GM19452 (cell line): ENCODE measurements around the gene ULK4.
"Not testable (repeated sequence)": the region's sequence is repeated elsewhere in the genome, so short reads cannot be mapped to it uniquely, and the experiment has no call there.

Experiments
- ATAC-seq: cut with Tn5 transposase; IDR thresholded peaks from one replicate; pipeline ENCODE4 v1.9.1; 2021; ENCODE audit not compliant: unreplicated experiment

Gene ULK4

DNA sequence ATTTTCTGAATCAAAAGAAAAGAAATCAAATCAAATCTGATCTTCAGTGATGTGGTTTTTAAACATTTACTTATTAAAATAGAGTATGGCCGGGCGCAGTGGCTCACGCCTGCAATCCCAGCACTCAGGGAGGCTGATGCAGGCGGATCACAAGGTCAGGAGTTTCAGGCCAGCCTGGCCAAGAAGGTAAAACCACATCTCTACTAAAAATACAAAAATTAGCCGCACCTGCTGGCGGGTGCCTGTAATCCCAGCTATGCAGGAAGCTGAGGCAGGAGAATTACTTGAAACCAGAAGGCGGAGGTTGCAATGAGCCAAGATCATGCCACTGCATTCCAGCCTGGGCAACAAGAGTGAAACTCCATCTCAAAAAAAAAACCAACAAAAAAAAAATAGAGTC, 169.1 kb downstream of the ULK4 start:
- ATAC-seq = no peak

DNA sequence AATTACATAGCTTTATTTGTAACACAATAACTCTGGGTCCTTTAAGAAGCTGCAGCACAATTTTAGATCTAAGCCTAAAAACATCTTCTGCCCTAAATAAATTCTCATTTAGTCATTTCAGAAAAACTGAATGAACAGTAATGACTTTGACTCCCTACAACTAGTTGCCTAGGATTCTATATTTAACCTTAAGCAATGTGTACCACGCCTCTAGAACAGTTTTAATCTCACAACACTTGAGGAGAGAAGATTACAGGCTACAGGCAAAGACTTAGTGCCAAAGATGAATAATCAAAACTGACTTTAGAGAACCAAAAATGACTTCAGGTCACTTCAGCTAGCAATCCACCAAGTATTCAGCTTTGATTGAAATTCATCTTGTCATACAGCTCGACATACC, 192.8 kb downstream of the ULK4 start:
- ATAC-seq = no peak

DNA sequence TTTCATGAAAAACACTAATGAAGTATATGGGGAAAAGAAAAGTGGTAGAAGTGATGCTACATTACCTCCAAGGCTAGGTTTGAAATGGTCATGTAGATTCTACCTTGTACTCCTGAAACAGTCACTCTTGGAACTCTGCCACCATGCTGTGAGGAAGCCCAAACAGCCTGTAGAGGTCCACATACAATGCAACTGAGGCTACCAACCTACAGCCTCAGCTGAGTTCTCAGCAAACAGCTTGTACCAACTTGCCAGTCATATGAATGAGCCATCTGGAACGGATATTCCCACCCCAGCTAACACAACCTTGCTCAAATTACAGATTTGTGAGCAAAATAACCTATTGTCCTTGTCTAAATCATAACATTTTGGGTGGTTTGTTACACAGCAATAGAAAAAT, 193.5 kb downstream of the ULK4 start:
- no peak for ATAC-seq

GRCh38 chr3:41762867-41763266, 199.0 kb downstream of the ULK4 start:
- not testable (repeated sequence) for ATAC-seq

DNA sequence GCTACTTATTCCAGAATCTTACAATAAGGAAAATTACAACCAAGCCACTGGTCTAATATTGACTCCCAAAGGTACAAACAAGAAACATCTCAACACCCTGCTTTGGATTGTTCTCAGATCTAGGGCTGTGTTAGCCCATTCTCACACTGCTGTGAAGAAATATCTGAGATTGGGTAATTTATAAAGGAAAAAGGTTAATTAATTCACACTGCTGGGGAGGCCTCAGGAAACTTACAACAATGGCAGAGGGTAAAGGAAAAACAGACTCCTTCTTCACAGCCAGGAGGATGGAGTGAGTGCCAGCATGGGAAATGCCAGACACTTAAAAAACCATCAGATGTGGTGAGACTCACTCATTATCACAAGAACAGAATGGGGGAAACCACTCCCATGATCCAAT, 208.3 kb downstream of the ULK4 start:
- no peak for ATAC-seq

DNA sequence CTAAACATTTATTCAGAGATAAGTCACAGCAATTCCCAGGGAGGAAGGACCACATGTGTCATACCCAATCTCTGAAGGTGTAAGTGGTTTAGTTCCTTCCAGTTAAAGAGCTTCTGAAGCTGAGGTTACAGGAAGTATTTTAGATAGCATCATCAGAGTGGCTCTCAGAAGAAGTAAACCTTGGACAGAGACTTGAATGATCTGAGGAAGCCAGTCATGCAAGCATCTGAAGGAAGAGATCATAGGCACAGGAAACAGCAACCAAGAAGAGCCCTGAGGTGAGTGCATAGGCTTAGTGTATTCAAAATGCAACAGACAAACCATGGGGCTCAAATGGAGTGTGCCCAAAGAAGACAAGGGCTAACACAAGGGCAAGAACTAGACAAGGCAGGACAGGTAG, 210.3 kb downstream of the ULK4 start:
- no peak for ATAC-seq

DNA sequence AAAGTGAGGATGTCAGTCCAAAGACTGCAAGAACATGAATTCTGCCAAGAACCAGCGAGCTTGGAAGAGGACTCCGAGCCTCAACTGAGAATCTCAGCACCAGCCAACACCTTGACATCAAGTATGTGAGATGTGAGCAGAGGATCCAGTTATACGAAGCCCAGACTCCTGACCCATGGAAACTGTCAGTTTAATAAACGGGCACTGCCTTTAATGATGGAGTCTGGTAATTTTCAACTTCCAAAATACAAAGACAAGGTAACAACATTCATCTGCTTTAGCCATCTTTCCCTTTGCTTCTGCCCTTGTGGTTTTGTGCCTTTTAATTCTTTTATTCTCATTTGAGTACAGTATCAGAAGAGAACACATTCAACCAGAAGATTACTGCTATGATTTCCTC, 211.9 kb downstream of the ULK4 start:
- ATAC-seq = no peak

GRCh38 chr3:41746215-41746614, 215.7 kb downstream of the ULK4 start:
- ATAC-seq = no peak

- ATAC-seq = no peak
Observed at GRCh38 chr3:41742121-41742520, 219.8 kb downstream of the ULK4 start.

- ATAC-seq = no peak
Observed at GRCh38 chr3:41740374-41740886, 221.5 kb downstream of the ULK4 start.

- no peak for ATAC-seq
Observed at GRCh38 chr3:41726891-41727290, 235.0 kb downstream of the ULK4 start.

GRCh38 chr3:41717641-41718040, 244.3 kb downstream of the ULK4 start:
- no peak for ATAC-seq

- ATAC-seq = no peak
Observed at GRCh38 chr3:41716471-41716870, 245.4 kb downstream of the ULK4 start.

- ATAC-seq = no peak
Observed at GRCh38 chr3:41715376-41715775, 246.5 kb downstream of the ULK4 start.

- ATAC-seq = no peak
Observed at GRCh38 chr3:41711651-41712050, 250.3 kb downstream of the ULK4 start.

DNA sequence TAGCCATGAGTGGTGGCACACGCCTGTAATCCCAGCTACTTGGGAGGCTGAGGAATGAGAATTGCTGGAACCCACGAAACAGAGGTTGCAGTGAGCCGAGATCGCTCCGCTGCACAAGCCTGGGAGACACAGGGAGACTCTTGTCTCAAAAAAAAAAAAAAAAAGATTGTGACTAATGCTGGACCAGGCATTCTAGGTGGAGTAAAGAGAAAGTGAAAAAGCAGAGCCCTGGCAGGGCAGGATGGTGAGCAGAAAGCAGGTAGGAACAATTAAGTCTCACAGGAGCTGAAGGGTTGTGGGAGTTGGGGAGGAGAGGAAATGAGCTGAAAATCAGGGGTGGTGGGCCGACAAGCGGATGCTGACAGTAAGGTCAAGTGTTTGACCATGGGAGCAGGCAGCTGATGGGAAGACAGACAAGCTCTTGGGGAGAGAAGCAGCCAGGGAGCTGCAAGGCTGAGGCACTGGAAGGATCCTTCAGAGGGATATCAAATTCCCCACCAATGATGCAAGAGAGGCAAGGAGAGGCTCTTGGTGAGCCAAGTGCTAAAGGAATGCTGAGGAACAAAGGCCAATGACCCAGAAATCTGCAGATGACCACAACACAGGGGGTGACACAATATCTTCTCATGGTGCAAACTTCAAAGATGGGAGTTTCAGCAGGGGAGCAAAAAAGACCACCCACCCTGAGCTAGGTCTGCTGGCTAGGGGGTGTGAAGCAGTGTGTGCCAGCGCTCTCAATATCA, 251.1 kb downstream of the ULK4 start:
- ATAC-seq = no peak

GRCh38 chr3:41709213-41709612, 252.7 kb downstream of the ULK4 start:
- ATAC-seq = not testable (repeated sequence)

DNA sequence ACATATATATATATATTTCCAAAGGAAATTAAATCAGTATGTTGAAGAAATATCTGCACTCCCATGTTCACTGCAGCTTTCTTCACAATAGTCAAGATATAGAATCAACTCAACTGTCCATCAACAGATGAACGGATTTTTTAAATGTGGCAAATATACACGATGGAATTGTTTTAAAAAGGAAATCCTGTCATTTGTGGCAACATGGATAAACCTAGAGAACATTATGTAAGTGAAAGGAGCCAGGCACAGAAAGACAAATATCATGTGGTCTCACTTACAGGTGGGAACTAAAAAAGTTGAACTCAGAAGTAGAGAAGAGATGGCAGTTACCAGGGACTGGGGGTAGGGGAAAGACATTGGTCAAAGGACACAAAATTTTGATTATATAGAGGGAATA, 253.7 kb downstream of the ULK4 start:
- no peak for ATAC-seq

DNA sequence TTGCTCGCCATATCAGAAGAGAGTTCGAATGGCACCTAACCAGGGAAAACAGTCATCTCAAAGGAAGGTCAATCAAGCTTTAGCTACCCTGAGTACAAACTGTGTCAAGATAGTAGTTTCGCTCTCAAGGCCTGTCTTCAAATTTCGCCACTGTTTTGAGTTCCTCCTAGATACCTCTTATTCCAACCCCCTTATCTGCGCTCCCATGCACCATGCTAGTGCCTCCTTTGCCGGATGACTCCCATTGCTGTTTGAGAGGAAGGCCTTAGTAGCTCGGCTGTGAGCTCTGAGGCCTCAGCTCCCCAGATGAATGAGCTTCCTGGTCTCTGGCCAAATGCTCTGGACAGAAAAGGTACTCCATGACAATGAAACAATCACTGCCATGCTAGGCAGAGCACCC, 256.0 kb downstream of the ULK4 start:
- ATAC-seq = no peak

- ATAC-seq = no peak
Observed at GRCh38 chr3:41701191-41701698, 260.7 kb downstream of the ULK4 start.

- no peak for ATAC-seq
Observed at GRCh38 chr3:41700155-41700554, 261.7 kb downstream of the ULK4 start.

DNA sequence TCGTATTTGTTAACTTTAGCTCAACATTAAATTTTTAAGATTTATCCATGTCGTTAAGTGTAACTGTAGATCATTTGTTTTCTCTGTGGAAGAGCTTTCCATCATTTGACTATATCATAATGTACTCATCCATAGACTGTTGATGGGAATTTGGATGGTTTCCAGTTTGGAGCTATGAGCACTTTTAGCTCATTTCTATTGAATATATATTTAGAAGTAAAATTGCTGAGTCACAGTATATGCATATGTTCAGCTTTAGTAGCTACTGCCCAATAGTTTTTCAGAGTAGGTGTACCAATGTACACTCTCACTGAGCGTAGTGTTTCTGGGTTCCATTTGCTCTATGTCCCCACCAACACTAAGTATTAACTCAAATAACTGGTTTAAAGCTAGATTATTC, 263.0 kb downstream of the ULK4 start:
- ATAC-seq = no peak

DNA sequence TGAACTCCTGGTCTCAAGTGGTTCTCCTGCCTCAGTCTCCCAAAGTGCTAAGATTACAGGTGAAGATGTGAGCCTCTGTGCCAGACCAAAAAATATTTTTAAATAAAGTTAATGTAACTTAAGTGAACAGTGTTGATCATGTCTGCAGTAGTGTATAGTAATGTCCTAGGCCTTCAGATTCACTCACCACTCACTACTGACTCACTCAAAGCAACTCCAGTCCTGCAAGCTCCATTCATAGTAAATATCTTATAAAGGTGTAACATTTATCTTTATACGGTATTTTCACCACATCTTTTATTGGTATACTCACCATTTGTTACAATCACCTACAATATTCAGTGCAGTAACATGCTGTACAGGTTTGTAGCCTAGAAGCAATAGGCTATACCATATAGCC, 264.2 kb downstream of the ULK4 start:
- ATAC-seq = no peak
